ENCODE results near the gene KRIT1.

The KRIT1 gene

GRCh38 chr7:92158660-92159575 lies 86.8 kb downstream of the KRIT1 start:
- no peak for DNase-seq
- Histone ChIP-seq H3K79me2 (ENCODE audit: insufficient read depth, low read length) (no peaks in the 10 kb centered on the region), H2AFZ (ENCODE audit: low read depth, low read length) (no peak overlapping the region), H3K4me3 (ENCODE audit: low read depth in 1 of 2, low read length in 2 of 2) (no peak overlapping the region), H3K4me2 (ENCODE audit: insufficient read depth, low read length) (no peak overlapping the region), H3K9ac (ENCODE audit: low read depth, low read length) (no peak overlapping the region), H3K9me3 (ENCODE audit: insufficient read depth, low read length, severe bottlenecking) (no peaks in the 10 kb centered on the region), H4K20me1 (ENCODE audit: insufficient read depth, low read length) (no peaks in the 10 kb centered on the region), H3K27me3 (ENCODE audit: insufficient read depth, low read length, poor library complexity) (no peaks in the 10 kb centered on the region), H3K36me3 (ENCODE audit: insufficient read depth, low read length) (no peaks in the 10 kb centered on the region), H3K27ac (ENCODE audit: low read length) (no peak overlapping the region), H3K4me1 (ENCODE audit: insufficient read depth, low read length) (no peaks in the 10 kb centered on the region)
- no peak for ATAC-seq (ENCODE audit: insufficient read depth, low read depth)
- TF ChIP-seq CTCF (IDR thresholded peaks at IDR 0.05; ENCODE audit: borderline replicate concordance, extremely low read depth, low read length, poor library complexity, severe bottlenecking) (no peak), EZH2 (IDR thresholded peaks at IDR 0.05; ENCODE audit: borderline replicate concordance, low read depth, low read length, severe bottlenecking) (no peak)

- DNase-seq (no peak), ATAC-seq (ENCODE audit: insufficient read depth, low read depth) (no peak)
- Histone ChIP-seq H3K9ac (ENCODE audit: low read depth, low read length) (no peak overlapping the region), H4K20me1 (ENCODE audit: insufficient read depth, low read length) (no peaks in the 10 kb centered on the region), H3K27ac (ENCODE audit: low read length) (no peak overlapping the region), H3K4me2 (ENCODE audit: insufficient read depth, low read length) (no peak overlapping the region), H3K79me2 (ENCODE audit: insufficient read depth, low read length) (no peaks in the 10 kb centered on the region), H3K4me3 (ENCODE audit: low read depth in 1 of 2, low read length in 2 of 2) (no peak overlapping the region), H3K36me3 (ENCODE audit: insufficient read depth, low read length) (no peaks in the 10 kb centered on the region), H3K9me3 (ENCODE audit: insufficient read depth, low read length, severe bottlenecking) (no peaks in the 10 kb centered on the region), H2AFZ (ENCODE audit: low read depth, low read length) (no peak overlapping the region), H3K27me3 (ENCODE audit: insufficient read depth, low read length, poor library complexity) (no peaks in the 10 kb centered on the region), H3K4me1 (ENCODE audit: insufficient read depth, low read length) (no peaks in the 10 kb centered on the region)
- TF ChIP-seq CTCF (IDR thresholded peaks at IDR 0.05; ENCODE audit: borderline replicate concordance, extremely low read depth, low read length, poor library complexity, severe bottlenecking) = no peak
- no peak for TF ChIP-seq EZH2 (IDR thresholded peaks at IDR 0.05; ENCODE audit: borderline replicate concordance, low read depth, low read length, severe bottlenecking)
Measured at GRCh38 chr7:92156990-92157389, 88.7 kb downstream of the KRIT1 start.

- no peaks in the 10 kb centered on the region for H3K9me3 ChIP-seq (ENCODE audit: insufficient read depth, low read length, severe bottlenecking)
- no peak for TF ChIP-seq CTCF (IDR thresholded peaks at IDR 0.05; ENCODE audit: borderline replicate concordance, extremely low read depth, low read length, poor library complexity, severe bottlenecking)
- TF ChIP-seq EZH2 (IDR thresholded peaks at IDR 0.05; ENCODE audit: borderline replicate concordance, low read depth, low read length, severe bottlenecking) = no peak
Measured at GRCh38 chr7:92155108-92155739, 90.5 kb downstream of the KRIT1 start.

More at GRCh38 chr7:92155108-92155739, 90.5 kb downstream of the KRIT1 start:
- Histone ChIP-seq H3K79me2 (ENCODE audit: insufficient read depth, low read length) (no peaks in the 10 kb centered on the region), H3K36me3 (ENCODE audit: insufficient read depth, low read length) (no peaks in the 10 kb centered on the region), H3K4me3 (ENCODE audit: low read depth in 1 of 2, low read length in 2 of 2) (no peak overlapping the region), H3K27me3 (ENCODE audit: insufficient read depth, low read length, poor library complexity) (no peaks in the 10 kb centered on the region), H3K4me1 (ENCODE audit: insufficient read depth, low read length) (no peaks in the 10 kb centered on the region), H2AFZ (ENCODE audit: low read depth, low read length) (no peak overlapping the region), H3K4me2 (ENCODE audit: insufficient read depth, low read length) (no peak overlapping the region), H3K9ac (ENCODE audit: low read depth, low read length) (no peak overlapping the region), H4K20me1 (ENCODE audit: insufficient read depth, low read length) (no peaks in the 10 kb centered on the region), H3K27ac (ENCODE audit: low read length) (no peak overlapping the region)
- ATAC-seq (ENCODE audit: insufficient read depth, low read depth) = no peak
- no peak for DNase-seq

All from DND-41 (cell line).